NCI-H2081 treated with DMSO at 0.1 percent for 48 hours (cell line): ENCODE measurements around the gene PCBP3.
"Not testable (repeated sequence)": the region's sequence is repeated elsewhere in the genome, so short reads cannot be mapped to it uniquely, and the experiment has no call there.

Source experiments
- DNase-seq: peaks from one replicate; lab custom pipeline; 2025; lab: John Stamatoyannopoulos, UW

PCBP3 gene

DNA sequence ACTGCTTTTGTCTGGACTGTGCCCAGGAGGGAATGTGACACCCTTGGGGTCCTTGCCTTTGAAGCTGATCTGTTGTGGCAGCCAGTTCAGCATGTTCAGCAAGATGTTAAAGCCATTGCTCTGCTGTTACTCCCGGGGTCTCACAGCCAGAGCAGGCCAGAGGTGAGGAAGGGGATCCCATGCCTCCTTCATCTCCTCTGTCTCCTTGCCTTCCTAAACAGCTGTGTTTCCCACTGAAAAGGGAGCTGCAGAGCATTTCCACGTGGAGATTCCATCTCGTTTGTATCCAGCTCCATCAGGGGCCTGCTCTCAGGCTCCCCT lies 202.2 kb downstream of the PCBP3 start:
- DNase-seq: no peak

GRCh38 chr21:45846373-45847160 lies 203.0 kb downstream of the PCBP3 start:
- no peak for DNase-seq

DNA sequence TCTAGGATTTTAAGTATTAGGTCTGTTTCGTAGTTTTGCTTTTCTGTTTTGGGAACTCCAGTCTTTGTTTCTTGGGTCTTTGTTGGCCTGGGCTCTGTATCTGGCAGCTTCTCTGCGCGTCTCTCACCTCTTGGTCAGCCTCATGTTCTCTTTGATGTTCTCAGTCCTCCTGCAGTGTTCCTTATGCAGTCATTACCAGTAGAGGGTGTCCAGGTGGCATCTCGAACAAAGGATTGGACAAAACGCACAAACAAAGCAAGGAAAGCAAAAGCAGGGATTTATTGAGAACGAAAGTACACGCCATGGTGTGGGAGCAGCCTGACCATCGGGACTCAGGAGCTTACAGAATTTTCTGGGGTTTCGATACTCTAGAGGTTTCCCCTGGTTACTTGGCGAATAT lies 204.3 kb downstream of the PCBP3 start:
- no peak for DNase-seq

- DNase-seq: no peak
Observed at GRCh38 chr21:45848331-45848730, 204.8 kb downstream of the PCBP3 start.

DNA sequence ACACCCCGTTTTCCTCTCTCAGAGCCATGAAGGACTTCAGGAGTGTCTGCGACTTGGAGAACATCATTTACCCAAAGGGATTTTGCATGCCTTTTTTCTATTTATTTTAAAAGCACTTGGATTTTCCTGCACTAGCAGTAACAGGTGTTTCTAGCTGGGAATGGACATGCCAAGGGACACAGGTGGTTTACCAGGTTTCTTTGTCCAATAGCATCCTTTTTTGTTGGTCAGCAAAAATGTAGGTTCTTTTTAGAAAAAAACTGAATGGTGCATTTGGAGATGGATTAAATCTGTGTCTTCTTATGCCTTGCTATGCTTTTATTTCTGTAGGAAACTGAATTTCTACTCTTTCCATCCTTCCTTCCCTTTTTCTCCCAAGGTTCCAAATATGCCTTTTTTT lies 205.3 kb downstream of the PCBP3 start:
- DNase-seq: no peak

- no peak for DNase-seq
Observed at GRCh38 chr21:45849651-45850050, 206.1 kb downstream of the PCBP3 start.

GRCh38 chr21:45850181-45850580 lies 206.7 kb downstream of the PCBP3 start:
- no peak for DNase-seq

DNA sequence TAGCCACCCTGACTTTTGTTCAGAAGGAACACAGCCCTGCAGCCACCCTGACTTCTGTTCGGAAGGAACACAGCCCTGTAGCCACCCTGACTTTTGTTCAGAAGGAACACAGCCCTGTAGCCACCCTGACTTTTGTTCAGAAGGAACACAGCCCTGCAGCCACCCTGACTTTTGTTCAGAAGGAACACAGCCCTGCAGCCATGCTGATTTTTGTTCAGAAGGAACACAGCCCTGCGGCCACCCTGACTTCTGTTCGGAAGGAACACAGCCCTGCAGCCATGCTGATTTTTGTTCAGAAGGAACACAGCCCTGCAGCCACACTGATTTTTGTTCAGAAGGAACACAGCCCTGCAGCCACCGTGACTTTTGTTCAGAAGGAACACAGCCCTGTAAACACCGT lies 208.9 kb downstream of the PCBP3 start:
- DNase-seq: not testable (repeated sequence)

DNA sequence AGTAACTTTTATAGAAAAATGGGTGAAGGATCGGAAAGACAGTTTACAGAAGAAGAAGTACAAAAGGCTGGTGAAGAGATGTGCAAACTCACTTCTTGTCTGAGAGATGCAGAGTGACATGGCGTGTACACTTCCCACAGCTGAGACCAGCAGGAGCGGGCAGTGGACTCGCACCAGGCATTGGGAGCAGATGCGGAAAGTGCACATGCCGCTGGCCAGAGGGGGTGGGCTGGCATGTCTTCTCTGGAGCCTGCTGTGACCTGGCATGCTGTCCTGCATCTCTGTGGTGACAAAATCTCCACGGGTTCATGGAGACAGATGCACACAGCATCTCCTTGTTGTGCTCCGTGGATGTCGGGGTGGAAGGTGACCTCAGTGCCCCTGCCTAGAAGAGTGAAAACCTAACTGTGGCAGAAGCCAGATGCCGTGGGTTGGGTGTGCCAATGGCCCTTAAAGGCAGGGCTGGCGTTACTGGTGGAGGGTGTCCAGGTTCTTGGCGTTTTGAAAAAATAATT lies 209.4 kb downstream of the PCBP3 start:
- DNase-seq: no peak

DNA sequence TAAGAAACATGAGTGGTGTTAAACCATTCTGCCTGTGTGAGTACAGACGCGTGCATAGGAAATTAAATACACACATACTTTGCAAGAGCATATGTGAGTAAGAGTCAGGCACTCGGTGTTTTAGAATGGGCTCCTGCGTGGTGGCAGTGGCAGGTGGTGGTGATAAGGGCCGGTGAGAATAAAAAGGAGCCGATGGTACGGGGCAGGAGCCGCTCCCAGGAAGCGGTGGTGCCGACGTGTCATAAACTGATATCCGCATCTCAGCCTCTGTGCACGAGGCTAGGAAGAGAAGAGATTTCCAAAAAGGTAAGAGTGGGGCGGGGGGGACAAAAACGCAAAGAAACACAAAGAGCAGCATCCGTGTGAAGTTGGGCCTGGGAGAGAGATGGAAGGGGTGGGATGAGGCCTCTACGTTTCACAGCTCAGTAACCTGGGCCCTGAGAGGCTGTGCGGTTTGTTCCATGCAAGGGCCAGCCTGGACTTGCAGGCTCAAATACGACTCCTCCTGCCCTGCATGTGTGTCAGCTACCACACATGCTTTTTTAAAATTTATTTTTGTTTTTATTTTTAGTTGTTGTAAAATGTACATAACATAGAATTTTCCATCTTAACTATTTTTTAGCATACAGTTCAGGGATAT lies 210.3 kb downstream of the PCBP3 start:
- DNase-seq: no peak

DNA sequence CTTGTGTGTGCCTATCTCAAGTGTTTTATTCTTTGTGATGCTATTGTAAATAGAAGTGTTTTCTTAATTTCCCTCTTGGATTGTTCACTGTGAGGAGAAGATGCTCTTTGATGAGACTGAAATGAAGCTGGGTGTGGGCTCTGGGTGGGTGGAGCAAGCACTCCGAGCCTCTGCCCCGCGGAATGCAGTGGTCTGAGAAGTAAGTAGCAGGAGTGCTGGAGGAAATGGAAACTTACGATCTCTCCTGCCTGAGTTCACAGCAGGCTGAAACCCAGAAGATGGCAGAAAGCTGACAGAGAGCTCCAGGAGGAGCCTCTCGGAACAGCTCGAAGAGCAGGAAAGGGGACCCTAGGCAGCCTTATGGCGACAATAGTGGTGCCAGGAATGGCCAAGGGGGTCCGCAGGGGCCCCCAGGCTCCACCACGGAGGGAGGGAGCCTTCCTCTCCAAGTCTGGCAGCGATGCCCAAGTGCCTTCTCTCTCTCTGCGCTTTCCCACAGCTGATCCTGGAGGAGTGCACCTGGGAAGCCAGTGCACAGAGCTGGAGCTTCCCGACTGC lies 211.2 kb downstream of the PCBP3 start:
- DNase-seq: no peak

DNA sequence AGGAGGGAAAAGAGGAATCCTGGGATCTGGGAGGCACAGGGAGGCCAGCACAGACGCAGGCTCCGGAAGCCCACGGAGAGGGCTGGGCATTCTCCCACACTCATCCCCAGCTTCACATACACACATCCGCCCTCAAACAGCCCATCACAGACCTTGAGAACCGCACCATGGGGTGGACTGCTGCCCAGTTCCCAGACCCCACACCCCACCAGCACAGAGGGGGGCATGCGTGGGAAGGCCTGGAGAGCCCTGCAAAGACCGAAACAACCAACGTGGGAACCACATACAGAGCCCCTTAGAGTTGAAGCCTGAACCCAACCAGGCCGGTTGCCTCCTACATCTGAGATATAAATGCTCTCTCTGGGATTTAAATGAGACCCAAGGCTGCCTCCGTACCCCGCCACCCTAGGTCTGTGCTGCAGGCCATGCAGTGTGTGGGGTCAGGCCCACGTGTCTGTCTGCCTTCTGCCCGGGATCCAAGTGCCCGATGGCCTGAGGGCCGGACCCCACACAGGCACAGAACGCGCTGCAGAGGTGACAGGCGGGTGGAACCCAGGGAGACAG lies 211.8 kb downstream of the PCBP3 start:
- DNase-seq: no peak

DNA sequence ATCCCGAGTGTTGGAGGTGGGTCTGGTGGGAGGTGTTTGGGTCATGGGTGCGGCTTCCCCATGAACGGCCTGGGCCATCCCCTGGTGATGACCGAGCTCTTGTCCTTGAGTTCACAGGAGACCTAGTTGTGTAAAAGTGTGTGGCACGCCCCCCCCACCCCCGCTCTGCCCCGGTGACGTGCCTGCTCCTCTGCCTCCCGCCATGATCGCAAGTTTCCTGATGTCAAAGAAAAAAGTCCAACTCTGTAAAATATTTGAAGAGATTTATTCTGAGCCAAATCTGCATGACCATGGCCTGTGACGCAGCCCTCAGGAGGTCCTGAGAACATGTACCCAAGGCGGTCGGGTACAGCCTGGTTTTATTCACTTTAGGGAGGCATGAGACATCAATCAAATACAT lies 212.9 kb downstream of the PCBP3 start:
- DNase-seq: no peak

- DNase-seq: no peak
Observed at GRCh38 chr21:45856906-45857305, 213.4 kb downstream of the PCBP3 start.

DNA sequence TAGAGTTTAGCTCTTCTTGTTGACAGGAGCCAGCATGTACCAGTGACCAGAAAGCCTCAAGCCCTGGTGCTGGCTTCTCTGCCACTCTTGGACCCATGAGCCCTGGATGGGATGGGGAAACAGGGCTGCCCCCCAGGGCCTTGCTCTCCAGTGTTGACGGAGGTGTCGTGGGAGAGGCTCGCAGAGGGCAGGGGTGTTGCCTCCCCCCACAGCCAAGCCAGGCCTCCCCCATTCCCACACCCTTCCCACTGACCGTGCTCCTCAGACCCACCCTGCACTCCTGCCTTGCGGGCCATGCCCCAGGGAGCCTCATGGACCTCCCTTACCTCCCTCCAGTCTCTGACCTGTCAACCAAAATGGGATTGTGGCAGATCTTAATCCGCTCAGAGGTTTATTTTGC lies 214.2 kb downstream of the PCBP3 start:
- no peak for DNase-seq

DNA sequence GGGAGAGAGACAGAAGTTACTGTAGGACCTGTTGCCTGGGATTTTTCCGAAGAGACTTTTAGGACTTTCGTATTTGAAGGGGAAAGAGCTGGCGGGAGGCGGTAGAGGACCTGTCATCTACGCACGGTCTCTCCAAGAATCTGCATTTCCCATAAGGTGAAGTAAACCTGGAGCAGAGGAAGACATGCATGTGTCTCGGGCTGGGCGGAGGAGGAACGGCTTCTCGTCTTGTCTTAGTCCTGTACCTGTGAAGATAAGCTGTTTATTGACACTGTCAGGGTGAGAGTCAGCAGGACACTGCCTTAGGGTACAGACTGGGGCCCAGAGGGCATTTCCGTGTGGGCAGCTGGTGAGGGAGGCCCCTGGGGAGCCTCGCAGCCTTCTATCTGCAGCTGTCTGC lies 214.7 kb downstream of the PCBP3 start:
- no peak for DNase-seq

GRCh38 chr21:45859041-45859761 lies 215.7 kb downstream of the PCBP3 start:
- DNase-seq: no peak

GRCh38 chr21:45859762-45860357 lies 216.3 kb downstream of the PCBP3 start:
- no peak for DNase-seq

- no peak for DNase-seq
Observed at GRCh38 chr21:45860493-45861155, 217.1 kb downstream of the PCBP3 start.

GRCh38 chr21:45861156-45861870 lies 217.8 kb downstream of the PCBP3 start:
- DNase-seq: no peak
